GM19438 (cell line): Measurements from ENCODE around the gene NAT10.
"Not testable (repeated sequence)": the region's sequence is repeated elsewhere in the genome, so short reads cannot be mapped to it uniquely, and the experiment has no call there.

ENCODE experiments used
- ATAC-seq: cut with Tn5 transposase; IDR thresholded peaks from one replicate; pipeline ENCODE4 v1.9.1; 2021; ENCODE audit warnings: low read depth; ENCODE audit not compliant: unreplicated experiment

NAT10 gene

GRCh38 chr11:34105079-34105956 is at the start of gene NAT10:
TSS of gene NAT10 (plus strand) at chr11:34105629. CDS start at chr11:34108226, 2,597 bp downstream.
- peak; percentile 90 for ATAC-seq

GRCh38 chr11:34056672-34057071 is 48.8 kb upstream of the NAT10 start:
- ATAC-seq: no peak

GRCh38 chr11:34063061-34063795 is 42.2 kb upstream of the NAT10 start:
- ATAC-seq: no peak

GRCh38 chr11:34064291-34064690 is 41.1 kb upstream of the NAT10 start:
- no peak for ATAC-seq

- no peak for ATAC-seq
Measured at GRCh38 chr11:34065505-34066203, 39.8 kb upstream of the NAT10 start.

GRCh38 chr11:34066766-34067165 is 38.7 kb upstream of the NAT10 start:
- not testable (repeated sequence) for ATAC-seq

GRCh38 chr11:34067383-34068065 is 37.9 kb upstream of the NAT10 start:
- ATAC-seq: no peak

- no peak for ATAC-seq
Measured at GRCh38 chr11:34068111-34068510, 37.3 kb upstream of the NAT10 start.

GRCh38 chr11:34071306-34071705 is 34.1 kb upstream of the NAT10 start:
- not testable (repeated sequence) for ATAC-seq

- no peak for ATAC-seq
Measured at GRCh38 chr11:34072041-34072440, 33.4 kb upstream of the NAT10 start.

- no peak for ATAC-seq
Measured at GRCh38 chr11:34072832-34073231, 32.6 kb upstream of the NAT10 start.

- no peak for ATAC-seq
Measured at GRCh38 chr11:34074391-34074790, 31.0 kb upstream of the NAT10 start.

- no peak for ATAC-seq
Measured at GRCh38 chr11:34075178-34075820, 30.1 kb upstream of the NAT10 start.

- ATAC-seq: no peak
Measured at GRCh38 chr11:34080609-34081008, 24.8 kb upstream of the NAT10 start.

GRCh38 chr11:34084637-34085036 is 20.8 kb upstream of the NAT10 start:
- ATAC-seq: no peak

- ATAC-seq: no peak
Measured at GRCh38 chr11:34086554-34087283, 18.7 kb upstream of the NAT10 start.

- no peak for ATAC-seq
Measured at GRCh38 chr11:34091825-34092224, 13.6 kb upstream of the NAT10 start.

GRCh38 chr11:34094900-34095299 is 10.5 kb upstream of the NAT10 start:
- ATAC-seq: not testable (repeated sequence)

GRCh38 chr11:34098813-34099212 is 6.6 kb upstream of the NAT10 start:
- ATAC-seq: no peak
